Measurements from ENCODE around the gene RRAD. TPM values are rescaled to one million over a fixed set of nuclear protein-coding genes. Genes with fewer than 3 reads are reported as not detected.

The RRAD gene
- total RNA-seq, 1 donor from 2014 or later, result 32.9 TPM

GRCh38 chr16:66874079-66874775 lies 51.1 kb downstream of the RRAD start:
- Histone ChIP-seq H3K4me3 (ENCODE audit: low read depth, low read length) (no peak overlapping the region), H3K36me3 (ENCODE audit: control insufficient read depth, insufficient read depth, low read length) (no peaks in the 10 kb centered on the region), H3K27me3 (ENCODE audit: control insufficient read depth, insufficient read depth, low read length) (no peaks in the 10 kb centered on the region)
- no peak for DNase-seq (ENCODE audit: low read depth)
- TF ChIP-seq CTCF (IDR thresholded peaks at IDR 0.05; ENCODE audit: insufficient read depth, low read length, poor library complexity, severe bottlenecking), result no peak

GRCh38 chr16:66873685-66874055 lies 51.7 kb downstream of the RRAD start:
- no peak for DNase-seq (ENCODE audit: low read depth)
- Histone ChIP-seq H3K4me3 (ENCODE audit: low read depth, low read length) (no peak overlapping the region), H3K36me3 (ENCODE audit: control insufficient read depth, insufficient read depth, low read length) (no peaks in the 10 kb centered on the region), H3K27me3 (ENCODE audit: control insufficient read depth, insufficient read depth, low read length) (no peaks in the 10 kb centered on the region)
- TF ChIP-seq CTCF (IDR thresholded peaks at IDR 0.05; ENCODE audit: insufficient read depth, low read length, poor library complexity, severe bottlenecking), result no peak

- no peaks in the 10 kb centered on the region for H3K36me3 ChIP-seq (ENCODE audit: control insufficient read depth, insufficient read depth, low read length)
- TF ChIP-seq CTCF (IDR thresholded peaks at IDR 0.05; ENCODE audit: insufficient read depth, low read length, poor library complexity, severe bottlenecking), result peak; percentile 95
- peak overlapping the region; percentile 27 for H3K4me3 ChIP-seq (ENCODE audit: low read depth, low read length)
- DNase-seq (ENCODE audit: low read depth), result peak; percentile 99
- no peaks in the 10 kb centered on the region for H3K27me3 ChIP-seq (ENCODE audit: control insufficient read depth, insufficient read depth, low read length)
Measured at GRCh38 chr16:66872943-66873684, 52.2 kb downstream of the RRAD start.

- Histone ChIP-seq H3K27me3 (ENCODE audit: control insufficient read depth, insufficient read depth, low read length) (no peaks in the 10 kb centered on the region), H3K36me3 (ENCODE audit: control insufficient read depth, insufficient read depth, low read length) (no peaks in the 10 kb centered on the region), H3K4me3 (ENCODE audit: low read depth, low read length) (peak overlapping the region; percentile 27)
- no peak for DNase-seq (ENCODE audit: low read depth)
- no peak for TF ChIP-seq CTCF (IDR thresholded peaks at IDR 0.05; ENCODE audit: insufficient read depth, low read length, poor library complexity, severe bottlenecking)
Measured at GRCh38 chr16:66872559-66872942, 52.8 kb downstream of the RRAD start.

GRCh38 chr16:66871840-66872239 lies 53.5 kb downstream of the RRAD start:
- no peak for DNase-seq (ENCODE audit: low read depth)
- Histone ChIP-seq H3K36me3 (ENCODE audit: control insufficient read depth, insufficient read depth, low read length) (no peaks in the 10 kb centered on the region), H3K4me3 (ENCODE audit: low read depth, low read length) (no peak overlapping the region), H3K27me3 (ENCODE audit: control insufficient read depth, insufficient read depth, low read length) (no peaks in the 10 kb centered on the region)
- no peak for TF ChIP-seq CTCF (IDR thresholded peaks at IDR 0.05; ENCODE audit: insufficient read depth, low read length, poor library complexity, severe bottlenecking)

Other genes starting within 250 kb of the RRAD start
- 74.3 and 75.2 TPM in 2 replicates for gene CMTM4, start 228.8 kb downstream of the RRAD start, total RNA-seq
- gene DYNC1LI2, start 173.9 kb downstream of the RRAD start, total RNA-seq, result 109 and 126 TPM in 2 replicates
- 0.27 TPM in 1 of 2 replicates, not detected in the other for gene TERB1, start 124.0 kb downstream of the RRAD start, total RNA-seq
- gene NAE1, start 94.6 kb downstream of the RRAD start, total RNA-seq, result 77.3 and 77.9 TPM in 2 replicates
- not detected in 2 replicates for gene CA7, start 81.1 kb downstream of the RRAD start, total RNA-seq
- gene PDP2, start 45.0 kb downstream of the RRAD start, total RNA-seq, result 6.9 and 11.7 TPM in 2 replicates
- gene CDH16, start 6.7 kb downstream of the RRAD start, total RNA-seq, result 0.33 and 5.0 TPM in 2 replicates
- 156 and 164 TPM in 2 replicates for gene CIAO2B, start 8.9 kb upstream of the RRAD start, total RNA-seq
- gene CES2, start 10.0 kb upstream of the RRAD start, total RNA-seq, result 44.4 and 48.0 TPM in 2 replicates
- gene CES3, start 35.7 kb upstream of the RRAD start, total RNA-seq, result 0.07 TPM in 1 of 2 replicates, not detected in the other
- 1.3 and 2.3 TPM in 2 replicates for gene CES4A, start 63.1 kb upstream of the RRAD start, total RNA-seq
- 57.4 and 64.5 TPM in 2 replicates for gene CBFB, start 103.6 kb upstream of the RRAD start, total RNA-seq
- 23.1 and 24.6 TPM in 2 replicates for gene PHAF1, start 184.4 kb upstream of the RRAD start, total RNA-seq
- gene B3GNT9, start 225.5 kb upstream of the RRAD start, total RNA-seq, result 1.5 and 2.4 TPM in 2 replicates
- 30.0 and 36.3 TPM in 2 replicates for gene TRADD, start 234.4 kb upstream of the RRAD start, total RNA-seq
- gene FBXL8, start 234.4 kb upstream of the RRAD start, total RNA-seq, result 6.6 and 9.6 TPM in 2 replicates
- gene HSF4, start 239.2 kb upstream of the RRAD start, total RNA-seq, result 1.5 and 5.5 TPM in 2 replicates
- gene NOL3, start 245.0 kb upstream of the RRAD start, total RNA-seq, result 23.9 and 28.3 TPM in 2 replicates

Data from kidney epithelial cell (primary cell).